Measurements from ENCODE around the gene DHRS7. TPM values are rescaled to one million over a fixed set of nuclear protein-coding genes. Genes with fewer than 3 reads are reported as not detected.

The DHRS7 gene
- total RNA-seq, 1 experiment from 2014 or later, result 27.7 TPM

GRCh38 chr14:60199321-60199720, 34.1 kb upstream of the DHRS7 start:
- H3K56ac ChIP-seq (ENCODE audit: insufficient read length, low read depth, low read length), result no peak overlapping the region
- H3K27ac Mint-ChIP-seq, result no peak overlapping the region
- peaks cover 17 to 19% of the 10 kb centered on the region in 2 experiments for H3K4me1 Mint-ChIP-seq
- no peak overlapping the region for H2BK5ac ChIP-seq (ENCODE audit: insufficient read length, low read length)
- TF ChIP-seq CTCF (conservative IDR thresholded peaks at IDR 0.05), result no peak
- H3K18ac ChIP-seq (ENCODE audit: insufficient read length, low read depth, low read length), result no peak overlapping the region
- H4K8ac ChIP-seq (replicated peaks; ENCODE audit: insufficient read length, low read depth, low read length), result no peak overlapping the region
- no peaks in the 10 kb centered on the region for H3K27me3 Mint-ChIP-seq (ENCODE audit: low read depth)
- H2BK15ac ChIP-seq (ENCODE audit: low read depth, low read length), result no peak overlapping the region
- H3K9ac ChIP-seq (ENCODE audit: extremely low read depth, insufficient read length, low read length), result no peak overlapping the region
- no peaks in the 10 kb centered on the region; the same call in 1 of the 2 replicates for H3K4me1 ChIP-seq (ENCODE audit: insufficient read depth, low read length)
- H2BK120ac ChIP-seq (ENCODE audit: low read depth, low read length, poor library complexity, severe bottlenecking), result no peak overlapping the region
- no peaks in the 10 kb centered on the region for H3K9me3 ChIP-seq (ENCODE audit: control insufficient read depth, low read depth, low read length)
- H4K5ac ChIP-seq (ENCODE audit: insufficient read length, low read depth, low read length), result no peak overlapping the region
- H3K4me3 Mint-ChIP-seq, result no peak overlapping the region
- no peak overlapping the region for H3K4me2 ChIP-seq (ENCODE audit: insufficient read depth, insufficient read length, low read length)
- no peak overlapping the region for H2AFZ ChIP-seq (ENCODE audit: low read length)
- no peaks in the 10 kb centered on the region for H3K79me1 ChIP-seq (ENCODE audit: insufficient read depth, low read depth, low read length, poor library complexity, severe bottlenecking)
- H3K4ac ChIP-seq (ENCODE audit: low read depth, low read length), result no peak overlapping the region
- no peak overlapping the region for H3T11ph ChIP-seq (ENCODE audit: low read length)
- DNase-seq, result no peak
- no peak overlapping the region for H2BK12ac ChIP-seq (ENCODE audit: insufficient read length, low read depth, low read length)
- H3K27ac ChIP-seq (ENCODE audit: insufficient read length, low read depth, low read length), result no peak overlapping the region
- H3K27me3 ChIP-seq (ENCODE audit: insufficient read depth, low read length), result no peaks in the 10 kb centered on the region
- H3K36me3 Mint-ChIP-seq (ENCODE audit: insufficient read depth in 1 of 3, low read depth in 3 of 3), result 0 out of 7 replicates have a peak, but pooled peaks cover 0 to 5% (median 0%) of the 10 kb centered on the region in 3 experiments
- H2AK5ac ChIP-seq (ENCODE audit: insufficient read length, low read length), result no peak overlapping the region
- H4K20me1 ChIP-seq (ENCODE audit: control insufficient read depth, insufficient read depth, insufficient read length), result no peaks in the 10 kb centered on the region
- no peak overlapping the region for H3K14ac ChIP-seq (ENCODE audit: insufficient read depth, low read length)
- H3K23me2 ChIP-seq (ENCODE audit: insufficient read length, low read depth, low read length, poor library complexity, severe bottlenecking), result no peaks in the 10 kb centered on the region
- peaks cover 4 to 12% of the 10 kb centered on the region in 2 experiments; a peak in 2 of 5 replicates for H3K9me3 Mint-ChIP-seq
- no peak overlapping the region for H4K91ac ChIP-seq (ENCODE audit: insufficient read length, low read depth, low read length)
- no peak overlapping the region for H2BK20ac ChIP-seq (ENCODE audit: low read depth, low read length, poor library complexity, severe bottlenecking)
- no peaks in the 10 kb centered on the region for H3K79me2 ChIP-seq (ENCODE audit: insufficient read depth, low read length)
- H3K23ac ChIP-seq (ENCODE audit: insufficient read length, low read depth, low read length), result no peak overlapping the region

All from H9 (cell line).